Endothelial cell of umbilical vein (primary cell): ENCODE results near the gene PASK. TPM values are rescaled to one million over a fixed set of nuclear protein-coding genes. Genes with fewer than 3 reads are reported as not detected.

Source experiments
- BruUV-seq: library from RNA; stranded (reverse); fragments of 400-500 nt; replicated peaks from 2 replicates; lab custom pipeline; 2021; lab: Mats Ljungman, UMichigan
- CTCF ChIA-PET: fragments of 300-600, 350-600 bp; sonication (Branson Sonifier 250); formaldehyde crosslinking; loops from one replicate; lab custom pipeline; 2021; ENCODE audit warnings: antibody characterized with exemption, inconsistent platforms; lab: Charles Lee
- POLR2A ChIA-PET: fragments of 300-600, 350-600 bp; sonication (Branson Sonifier 250); formaldehyde crosslinking; loops from one replicate; lab custom pipeline; 2021; ENCODE audit warnings: antibody characterized with exemption, inconsistent platforms; lab: Charles Lee
- DNase-seq: peaks from one replicate; pipeline ENCODE4 v3.0.0-alpha.2; 2011; ENCODE audit warnings: low read depth, low spot score
- FAIRE-seq: peaks from 2 replicates; lab custom pipeline; 2011; peaks lifted over from hg19 to GRCh38; lab: Jason Lieb, UNC
- H2AFZ ChIP-seq: 2 replicates; pipeline ENCODE4 v1.6.0; 2012; ENCODE audit warnings: low read depth, low read length, control low read depth, inconsistent platforms
- H3K27ac ChIP-seq: 2 replicates; pipeline ENCODE4 v1.5.1; 2011; ENCODE audit warnings: low read depth, mild to moderate bottlenecking, control low read depth, low read length, moderate library complexity; ENCODE audit not compliant: insufficient read depth
- H3K27me3 ChIP-seq, 2 experiments: 2 replicates each; pipeline versions ENCODE4 v1.6.0 to v1.6.1; 2011; ENCODE audit warnings: low read length in 2 of 2, mixed read lengths in 1 of 2; ENCODE audit not compliant: control insufficient read depth in 2 of 2, insufficient read depth in 2 of 2
- H3K36me3 ChIP-seq, 2 experiments: 2 replicates in 1 of 2; 3 replicates in 1 of 2; pipeline ENCODE4 v1.5.1; 2011; ENCODE audit warnings: low read length in 2 of 2, mild to moderate bottlenecking in 1 of 2, moderate library complexity in 1 of 2; ENCODE audit not compliant: control insufficient read depth in 2 of 2, insufficient read depth in 2 of 2; ENCODE audit errors: extremely low read depth in 1 of 2
- H3K4me1 ChIP-seq: 3 replicates; pipeline ENCODE4 v1.5.1; 2011; ENCODE audit warnings: mild to moderate bottlenecking, low read length; ENCODE audit not compliant: control insufficient read depth, insufficient read depth; ENCODE audit errors: extremely low read depth
- H3K4me2 ChIP-seq: 2 replicates; pipeline ENCODE4 v1.6.1; 2011; ENCODE audit warnings: low read length, control low read depth, mixed read lengths; ENCODE audit not compliant: insufficient read depth
- H3K4me3 ChIP-seq, 3 experiments: fragments of 200-600 bp in 1 of 3; sonication (generic), shearing (Covaris generic) in 1 of 3; replicated peaks in 1 of 3; 2 replicates each; pipeline ENCODE4 v1.5.1; 2011 to 2016; ENCODE audit warnings: control low read depth in 3 of 3, low read length in 3 of 3, mild to moderate bottlenecking in 2 of 3, inconsistent platforms in 1 of 3, low read depth in 1 of 3, moderate library complexity in 1 of 3; ENCODE audit not compliant: insufficient read depth in 1 of 3
- H3K79me2 ChIP-seq: 2 replicates; pipeline ENCODE4 v1.6.0; 2012; ENCODE audit warnings: low read length, inconsistent platforms; ENCODE audit not compliant: control insufficient read depth, insufficient read depth
- H3K9ac ChIP-seq: replicated peaks from 2 replicates; pipeline ENCODE3; 2011; ENCODE audit warnings: low read length, control low read depth; ENCODE audit not compliant: insufficient read depth; ENCODE audit errors: extremely low read depth
- H3K9me1 ChIP-seq: replicated peaks from 3 replicates; pipeline ENCODE4 v1.6.0; 2011; ENCODE audit warnings: mild to moderate bottlenecking, low read length; ENCODE audit not compliant: control insufficient read depth, insufficient read depth; ENCODE audit errors: extremely low read depth
- H3K9me3 ChIP-seq: replicated peaks from 2 replicates; pipeline ENCODE4 v1.5.1; 2012; ENCODE audit warnings: low read length, inconsistent platforms; ENCODE audit not compliant: control insufficient read depth, insufficient read depth
- H4K20me1 ChIP-seq: replicated peaks from 2 replicates; pipeline ENCODE3; 2011; ENCODE audit warnings: mild to moderate bottlenecking, low read length; ENCODE audit not compliant: control insufficient read depth, insufficient read depth; ENCODE audit errors: extremely low read depth
- CTCF ChIP-seq, 2 donors: IDR thresholded peaks; 1 replicate in 1 of 2; 2 replicates in 1 of 2; pipeline ENCODE4 v1.5.1; 2011; ENCODE audit warnings: low read length in 2 of 2, mild to moderate bottlenecking in 2 of 2, moderate library complexity in 2 of 2, control low read depth in 1 of 2, inconsistent platforms in 1 of 2, low read depth in 1 of 2; ENCODE audit not compliant: insufficient read depth in 1 of 2; ENCODE audit errors: extremely low read depth in 1 of 2
- EZH2 ChIP-seq: IDR thresholded peaks from 2 replicates; pipeline ENCODE4 v1.6.1; 2012; ENCODE audit warnings: borderline replicate concordance, low read depth, mild to moderate bottlenecking, moderate library complexity, low read length, inconsistent platforms; ENCODE audit not compliant: severe bottlenecking
- FOS ChIP-seq: IDR thresholded peaks from 2 replicates; pipeline ENCODE4 v1.6.1; 2011; ENCODE audit warnings: mild to moderate bottlenecking, low read length, moderate library complexity, borderline replicate concordance; ENCODE audit not compliant: insufficient read depth
- GATA2 ChIP-seq: IDR thresholded peaks from 2 replicates; pipeline ENCODE4 v1.7.0; 2011; ENCODE audit warnings: low read depth, mild to moderate bottlenecking, moderate library complexity, mixed read lengths, low read length; ENCODE audit not compliant: insufficient read length, insufficient read depth
- JUN ChIP-seq: IDR thresholded peaks from 2 replicates; pipeline ENCODE4 v1.6.1; 2011; ENCODE audit warnings: borderline replicate concordance, low read depth; ENCODE audit not compliant: insufficient read length, insufficient read depth
- MAX ChIP-seq: IDR thresholded peaks from 2 replicates; pipeline ENCODE4 v1.6.1; 2011; ENCODE audit not compliant: insufficient read depth, insufficient read length
- POLR2A ChIP-seq: IDR thresholded peaks from 2 replicates; pipeline ENCODE4 v1.6.1; 2012; ENCODE audit warnings: low read depth, mild to moderate bottlenecking, control low read depth, low read length
- POLR2AphosphoS5 ChIP-seq: IDR thresholded peaks from 2 replicates; pipeline ENCODE4 v1.6.1; 2012; ENCODE audit warnings: low read depth, mild to moderate bottlenecking, control low read depth, low read length, moderate library complexity; ENCODE audit not compliant: insufficient read depth
- dilution Hi-C: fragments of 300-500 bp; cut with MboI; formaldehyde crosslinking; loops from one replicate; pipeline ENCODE4 v1.15.0; 2019; ENCODE audit warnings: low sequenced_read_pairs; ENCODE audit not compliant: extremely low pct_ligation_motif_present
- intact Hi-C: fragments of 100-400 bp; cut with micrococcal nuclease; formaldehyde crosslinking; loops from one replicate; pipeline ENCODE4 v1.10.0; 2022
- polyA plus RNA-seq, 4 experiments: library from polyadenylated mRNA; depleted of rRNA in 3 of 4; stranded (reverse) in 3 of 4; unstranded in 1 of 4; fragments of >200 nt; gene quantifications; 2 replicates each; pipeline versions ENCODE4 v1.2.1 to v1.2.3, GENCODE V29; 2011 to 2012; ENCODE audit warnings: missing spikeins in 1 of 4
- total RNA-seq: library from RNA; stranded (reverse); gene quantifications from 2 replicates; pipeline ENCODE4 v1.2.3, GENCODE V29; 2021

Gene PASK
- total and polyA plus RNA-seq, 2 donors (not counting 3 experiments of a cell fraction or from before 2014, with no cell fraction given), result 5.7 to 17.3 TPM

DNA sequence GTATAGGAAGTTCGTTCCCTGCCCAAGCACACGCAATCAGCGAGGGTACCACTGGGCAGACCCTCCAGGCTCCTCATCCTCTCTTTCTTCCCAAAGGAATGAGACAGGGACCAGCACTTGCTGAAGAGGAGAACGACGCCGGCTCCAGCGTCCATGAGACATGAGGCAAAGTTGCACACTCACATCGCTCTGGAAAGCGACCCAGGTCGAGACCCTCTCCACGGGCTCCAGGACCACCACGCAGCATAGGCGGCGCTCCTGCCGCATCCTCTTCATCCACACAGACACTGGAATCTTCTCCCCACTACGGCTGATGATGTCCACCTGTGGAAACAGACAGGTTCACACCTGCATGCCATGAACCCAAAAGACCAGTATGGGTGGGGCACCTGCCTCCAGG, 10.8 kb downstream of the PASK start:
- H2AFZ ChIP-seq, result no peak overlapping the region
- no peaks in the 10 kb centered on the region for H3K79me2 ChIP-seq
- H3K4me3 ChIP-seq, result no peak overlapping the region
- H3K27ac ChIP-seq, result no peak overlapping the region
- H3K4me2 ChIP-seq, result no peak overlapping the region
- no TSS peak for BruUV-seq
- FAIRE-seq (no peak), DNase-seq (no peak)
- H3K36me3 ChIP-seq, result peaks cover 0 to 3% of the 10 kb centered on the region in 2 experiments
- dilution Hi-C loops (no loop called here), intact Hi-C loops (no loop called here)
- POLR2A ChIA-PET, result no interaction called here
- no peaks in the 10 kb centered on the region for H3K9me3 ChIP-seq
- TF ChIP-seq POLR2AphosphoS5, result no peak
- TF ChIP-seq GATA2, result no peak
- TF ChIP-seq EZH2, result no peak
- TF ChIP-seq MAX, result no peak
- no peak for TF ChIP-seq POLR2A
- TF ChIP-seq FOS, result no peak
- no peak for TF ChIP-seq CTCF (IDR thresholded peaks at IDR 0.05; ENCODE audit: extremely low read depth in 1 of 2, insufficient read depth in 1 of 2, low read depth in 1 of 2, low read length in 2 of 2)
- no peak for TF ChIP-seq JUN
- H3K9me1 ChIP-seq, result no peaks in the 10 kb centered on the region
- H3K4me1 ChIP-seq, result no peaks in the 10 kb centered on the region
- CTCF ChIA-PET, result interaction anchor here (1.2 kb wide), 1 partner anchor 155 kb away, joined by 6 read pairs; no protein-coding TSS in a partner anchor
- H4K20me1 ChIP-seq, result no peaks in the 10 kb centered on the region
- no peaks in the 10 kb centered on the region for H3K27me3 ChIP-seq
- no peak overlapping the region for H3K9ac ChIP-seq
